Measurements from ENCODE around the gene RND3.

The RND3 gene

GRCh38 chr2:150472511-150472899 is 15.0 kb downstream of the RND3 start:
- peak; percentile 80 to 89 for DNase-seq (ENCODE audit: low read depth in 2 of 2)
- no peak for TF ChIP-seq CTCF (IDR thresholded peaks at IDR 0.05; ENCODE audit: low read depth, low read length)
- no peak overlapping the region for H3K4me3 ChIP-seq (replicated peaks in 1 of 2; ENCODE audit: low read depth in 2 of 2, low read length in 2 of 2)

- no peak overlapping the region for H3K4me3 ChIP-seq (replicated peaks in 1 of 2; ENCODE audit: low read depth in 2 of 2, low read length in 2 of 2)
- DNase-seq (ENCODE audit: low read depth in 2 of 2): no peak
- TF ChIP-seq CTCF (IDR thresholded peaks at IDR 0.05; ENCODE audit: low read depth, low read length): no peak
Observed at GRCh38 chr2:150471813-150472510, 15.5 kb downstream of the RND3 start.

GRCh38 chr2:150470435-150470834 is 17.0 kb downstream of the RND3 start:
- peak in 1 of 2 donors; percentile 22 for DNase-seq (ENCODE audit: low read depth in 2 of 2)
- no peak for TF ChIP-seq CTCF (IDR thresholded peaks at IDR 0.05; ENCODE audit: low read depth, low read length)
- H3K4me3 ChIP-seq (replicated peaks in 1 of 2; ENCODE audit: low read depth in 2 of 2, low read length in 2 of 2): no peak overlapping the region

GRCh38 chr2:150469706-150470274 is 17.7 kb downstream of the RND3 start:
- no peak for TF ChIP-seq CTCF (IDR thresholded peaks at IDR 0.05; ENCODE audit: low read depth, low read length)
- DNase-seq (ENCODE audit: low read depth in 2 of 2): peak in 1 of 2 donors; percentile 35
- no peak overlapping the region for H3K4me3 ChIP-seq (replicated peaks in 1 of 2; ENCODE audit: low read depth in 2 of 2, low read length in 2 of 2)

GRCh38 chr2:150468350-150468960 is 19.0 kb downstream of the RND3 start:
- no peak overlapping the region for H3K4me3 ChIP-seq (replicated peaks in 1 of 2; ENCODE audit: low read depth in 2 of 2, low read length in 2 of 2)
- DNase-seq (ENCODE audit: low read depth in 2 of 2): peak in 1 of 2 donors; percentile 24
- TF ChIP-seq CTCF (IDR thresholded peaks at IDR 0.05; ENCODE audit: low read depth, low read length): no peak

- no peak for TF ChIP-seq CTCF (IDR thresholded peaks at IDR 0.05; ENCODE audit: low read depth, low read length)
- DNase-seq (ENCODE audit: low read depth in 2 of 2): no peak
- no peak overlapping the region for H3K4me3 ChIP-seq (replicated peaks in 1 of 2; ENCODE audit: low read depth in 2 of 2, low read length in 2 of 2)
Observed at GRCh38 chr2:150467621-150467963, 19.9 kb downstream of the RND3 start.
